ENCODE data around the gene PGM3.

GRCh38 chr6:83188501-83188900 is 4.6 kb downstream of the PGM3 start:
- TF ChIP-seq CTCF (IDR thresholded peaks at IDR 0.05; ENCODE audit: insufficient read depth, low read length), result no peak
- no peak for TF ChIP-seq GABPA (IDR thresholded peaks at IDR 0.05; ENCODE audit: low read depth)
- TF ChIP-seq, protein P1, sequence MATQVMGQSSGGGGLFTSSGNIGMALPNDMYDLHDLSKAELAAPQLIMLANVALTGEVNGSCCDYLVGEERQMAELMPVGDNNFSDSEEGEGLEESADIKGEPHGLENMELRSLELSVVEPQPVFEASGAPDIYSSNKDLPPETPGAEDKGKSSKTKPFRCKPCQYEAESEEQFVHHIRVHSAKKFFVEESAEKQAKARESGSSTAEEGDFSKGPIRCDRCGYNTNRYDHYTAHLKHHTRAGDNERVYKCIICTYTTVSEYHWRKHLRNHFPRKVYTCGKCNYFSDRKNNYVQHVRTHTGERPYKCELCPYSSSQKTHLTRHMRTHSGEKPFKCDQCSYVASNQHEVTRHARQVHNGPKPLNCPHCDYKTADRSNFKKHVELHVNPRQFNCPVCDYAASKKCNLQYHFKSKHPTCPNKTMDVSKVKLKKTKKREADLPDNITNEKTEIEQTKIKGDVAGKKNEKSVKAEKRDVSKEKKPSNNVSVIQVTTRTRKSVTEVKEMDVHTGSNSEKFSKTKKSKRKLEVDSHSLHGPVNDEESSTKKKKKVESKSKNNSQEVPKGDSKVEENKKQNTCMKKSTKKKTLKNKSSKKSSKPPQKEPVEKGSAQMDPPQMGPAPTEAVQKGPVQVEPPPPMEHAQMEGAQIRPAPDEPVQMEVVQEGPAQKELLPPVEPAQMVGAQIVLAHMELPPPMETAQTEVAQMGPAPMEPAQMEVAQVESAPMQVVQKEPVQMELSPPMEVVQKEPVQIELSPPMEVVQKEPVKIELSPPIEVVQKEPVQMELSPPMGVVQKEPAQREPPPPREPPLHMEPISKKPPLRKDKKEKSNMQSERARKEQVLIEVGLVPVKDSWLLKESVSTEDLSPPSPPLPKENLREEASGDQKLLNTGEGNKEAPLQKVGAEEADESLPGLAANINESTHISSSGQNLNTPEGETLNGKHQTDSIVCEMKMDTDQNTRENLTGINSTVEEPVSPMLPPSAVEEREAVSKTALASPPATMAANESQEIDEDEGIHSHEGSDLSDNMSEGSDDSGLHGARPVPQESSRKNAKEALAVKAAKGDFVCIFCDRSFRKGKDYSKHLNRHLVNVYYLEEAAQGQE (IDR thresholded peaks at IDR 0.05; ENCODE audit: insufficient replicate concordance, low read depth), result no peak

Measured in HL-60 (cell line).